ENCODE data around the gene KCNQ1.

The KCNQ1 gene

DNA sequence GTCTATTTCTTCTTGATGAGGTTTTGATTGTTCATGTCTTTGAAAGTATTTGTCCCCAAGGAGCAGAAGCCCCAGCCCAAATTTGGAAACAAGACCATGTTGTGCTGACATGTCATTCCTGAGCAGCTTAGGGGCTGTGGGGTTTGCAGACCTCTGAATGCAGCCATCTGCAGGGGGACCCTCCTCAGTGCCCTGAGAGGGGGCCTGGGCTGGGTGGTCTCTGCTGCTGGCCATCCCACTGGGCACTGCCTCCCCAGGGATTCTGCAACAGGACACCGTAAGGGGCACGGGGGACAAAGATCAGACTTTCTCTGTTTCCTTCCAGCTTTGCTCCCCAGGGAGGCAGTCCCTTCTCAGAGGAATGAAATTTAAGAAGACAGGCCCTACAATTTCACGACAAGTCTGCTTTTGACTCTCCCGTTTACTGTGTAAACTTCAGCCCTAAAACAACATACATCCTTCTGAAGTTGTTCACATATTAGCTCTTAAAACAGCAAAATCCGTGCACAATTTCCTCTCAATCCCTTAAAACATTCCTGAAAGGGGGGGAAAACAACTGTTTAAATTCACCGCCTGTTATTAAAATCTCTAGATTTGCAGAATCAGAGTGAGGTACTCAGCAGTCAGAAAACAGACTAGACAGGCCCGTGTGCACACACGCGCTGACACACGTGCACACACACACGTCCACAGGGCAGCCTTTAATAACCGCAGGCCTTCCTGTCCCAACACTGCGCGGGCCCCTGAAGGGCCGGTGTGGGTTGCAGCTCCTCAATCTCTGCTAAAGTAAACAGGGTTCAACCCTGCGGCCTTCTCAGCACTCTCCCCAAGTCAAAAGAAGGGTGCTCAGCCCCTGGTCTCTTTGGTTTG is 109.8 kb downstream of the KCNQ1 start:
- no peak for DNase-seq (ENCODE audit: low read depth)

DNA sequence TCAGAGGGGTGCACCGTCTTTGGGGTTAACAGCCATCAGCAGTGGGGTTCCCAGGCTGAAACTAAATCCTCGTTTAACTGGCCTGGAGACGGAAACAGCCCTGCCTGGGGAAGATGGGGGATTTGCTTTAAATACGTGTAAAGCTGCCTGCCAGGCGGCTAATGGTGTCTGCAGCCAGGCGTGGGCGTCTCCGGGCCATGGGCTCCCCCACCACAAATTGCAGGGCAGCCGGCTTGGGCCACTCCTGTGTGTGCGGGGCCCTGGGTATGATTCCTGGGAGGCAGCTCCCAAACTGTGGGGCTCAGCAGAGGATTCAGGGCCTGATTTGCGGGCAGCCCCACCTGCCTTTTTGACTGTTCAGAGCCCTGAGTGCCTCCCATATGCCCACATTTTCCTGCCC is 110.5 kb downstream of the KCNQ1 start:
- no peak for DNase-seq (ENCODE audit: low read depth)

DNA sequence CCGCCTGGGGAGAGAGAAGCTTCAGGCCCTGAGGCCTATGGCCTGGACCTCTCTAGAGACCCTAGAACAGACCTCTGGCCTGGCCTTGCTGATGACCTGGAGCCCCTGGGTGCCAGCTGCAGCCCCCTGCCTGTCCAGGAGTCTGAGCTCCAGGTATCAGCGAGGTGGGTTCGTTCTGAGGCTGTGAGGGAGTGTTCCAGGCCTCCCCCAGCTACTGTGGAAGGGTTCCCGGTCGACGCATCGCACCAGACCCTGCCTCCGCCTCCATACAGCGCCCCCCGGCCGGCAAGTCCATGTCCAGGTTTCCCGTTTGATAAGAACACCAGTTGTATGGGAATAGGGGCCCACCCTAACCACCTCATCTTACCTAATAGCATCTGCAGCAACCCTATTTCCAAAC is 111.1 kb downstream of the KCNQ1 start:
- no peak for DNase-seq (ENCODE audit: low read depth)

DNA sequence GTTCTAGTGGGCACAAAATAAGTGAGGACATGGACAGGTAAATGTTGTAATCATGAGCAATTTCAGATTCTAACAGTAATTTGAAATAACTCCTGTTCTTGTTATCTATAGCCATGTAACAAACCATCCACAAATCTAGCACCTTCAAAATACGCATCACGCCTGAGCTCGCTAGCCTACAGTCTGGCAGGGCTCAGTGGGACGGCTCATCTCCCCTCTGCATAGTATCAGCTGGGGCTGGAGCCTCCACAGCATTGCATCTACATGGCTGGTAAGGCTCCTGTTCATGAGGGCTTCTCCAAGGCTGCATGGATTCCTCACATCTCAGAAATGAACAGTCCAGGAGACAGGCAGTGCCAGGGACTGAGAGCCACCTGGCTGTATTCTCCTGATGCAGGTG is 112.6 kb downstream of the KCNQ1 start:
- DNase-seq (ENCODE audit: low read depth): no peak

DNA sequence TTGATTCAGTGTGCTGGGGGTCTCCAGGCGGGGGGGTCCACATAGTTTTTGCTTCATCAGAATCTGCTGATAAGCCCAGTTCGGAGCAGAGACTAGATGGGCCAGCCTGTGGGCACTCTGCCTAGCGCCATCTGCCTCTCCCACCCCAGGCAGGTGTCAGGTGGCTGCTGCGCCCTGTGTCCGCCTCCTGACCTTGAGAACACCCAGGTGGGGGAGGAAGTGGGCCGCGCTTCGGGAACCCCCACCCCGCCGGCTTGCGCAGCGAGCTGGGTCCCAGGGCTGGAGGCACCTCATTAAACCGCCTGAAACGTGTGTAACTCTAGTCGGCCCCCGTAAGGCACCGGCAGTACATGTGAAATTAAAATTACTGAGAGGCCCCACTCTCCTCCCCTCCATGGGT is 113.6 kb downstream of the KCNQ1 start:
- no peak for DNase-seq (ENCODE audit: low read depth)

DNA sequence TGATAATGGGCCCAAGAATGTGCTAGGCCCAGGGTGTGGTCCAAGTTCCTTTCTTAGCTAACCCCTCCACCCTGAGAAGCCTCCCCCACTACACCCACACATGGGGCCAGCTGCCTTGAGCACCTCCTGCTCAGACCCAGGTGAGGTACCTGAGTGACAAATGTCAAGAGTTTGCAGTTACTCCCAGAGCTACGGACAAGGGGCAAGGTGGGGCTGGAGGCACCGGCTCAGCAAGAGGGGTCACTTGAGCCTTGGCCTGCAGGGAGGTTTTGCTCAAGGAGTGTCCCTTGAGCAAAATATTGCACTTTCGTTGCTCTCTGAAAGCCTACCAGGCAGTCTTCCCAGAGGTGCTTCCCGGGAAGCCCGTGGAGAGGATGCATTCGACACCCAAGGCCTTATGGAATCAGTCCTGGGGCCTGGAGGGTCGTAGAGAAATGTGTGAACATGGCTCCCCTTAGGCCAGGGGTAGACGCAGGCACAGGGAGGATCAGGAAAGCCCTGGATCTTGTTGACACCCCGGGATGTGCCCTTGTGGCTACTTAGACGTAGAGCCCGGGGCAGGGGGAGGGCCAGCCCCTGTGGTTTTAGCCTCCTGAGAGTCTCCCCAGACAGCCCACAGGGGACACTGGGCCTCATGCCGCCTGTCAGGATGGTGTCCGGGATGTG is 114.2 kb downstream of the KCNQ1 start:
- DNase-seq (ENCODE audit: low read depth): no peak

DNA sequence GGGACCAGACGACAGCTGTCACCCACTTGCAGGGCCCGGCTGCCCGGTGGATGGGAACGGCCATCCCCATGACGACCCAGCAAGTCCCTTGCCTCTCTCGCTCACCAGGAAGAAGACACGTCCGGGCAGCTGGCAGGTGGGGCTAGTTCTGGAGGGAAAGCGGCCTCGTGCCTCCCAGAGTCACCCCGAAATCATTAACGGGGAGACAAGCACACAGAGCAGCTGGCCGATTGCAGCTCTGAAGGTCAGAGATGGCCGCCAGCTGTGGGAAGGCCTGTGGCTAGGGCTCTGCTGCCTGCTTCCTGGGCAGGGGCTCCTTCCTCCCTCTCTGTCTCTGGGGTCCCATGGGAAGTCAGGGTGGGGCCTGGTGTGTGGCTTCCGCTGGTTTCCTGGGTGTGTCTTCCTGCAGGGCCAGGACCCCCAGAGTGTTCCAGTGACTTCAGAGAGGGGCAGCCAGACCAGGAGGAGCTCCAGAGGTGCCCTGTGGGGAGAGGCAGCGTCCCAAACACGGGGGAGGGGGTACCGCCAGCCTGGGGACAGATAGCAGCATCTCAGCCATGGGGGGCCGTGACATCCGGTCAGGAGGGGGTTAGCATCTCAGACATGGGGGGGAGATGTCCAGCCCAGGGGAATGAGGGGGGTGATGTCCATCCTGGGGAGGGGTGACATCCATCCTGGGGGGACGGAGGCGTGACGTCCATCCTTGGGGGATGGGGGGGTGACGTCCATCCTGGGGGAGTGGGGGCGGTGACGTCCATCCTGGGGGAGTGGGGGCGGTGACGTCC is 114.9 kb downstream of the KCNQ1 start:
- no peak for DNase-seq (ENCODE audit: low read depth)

DNA sequence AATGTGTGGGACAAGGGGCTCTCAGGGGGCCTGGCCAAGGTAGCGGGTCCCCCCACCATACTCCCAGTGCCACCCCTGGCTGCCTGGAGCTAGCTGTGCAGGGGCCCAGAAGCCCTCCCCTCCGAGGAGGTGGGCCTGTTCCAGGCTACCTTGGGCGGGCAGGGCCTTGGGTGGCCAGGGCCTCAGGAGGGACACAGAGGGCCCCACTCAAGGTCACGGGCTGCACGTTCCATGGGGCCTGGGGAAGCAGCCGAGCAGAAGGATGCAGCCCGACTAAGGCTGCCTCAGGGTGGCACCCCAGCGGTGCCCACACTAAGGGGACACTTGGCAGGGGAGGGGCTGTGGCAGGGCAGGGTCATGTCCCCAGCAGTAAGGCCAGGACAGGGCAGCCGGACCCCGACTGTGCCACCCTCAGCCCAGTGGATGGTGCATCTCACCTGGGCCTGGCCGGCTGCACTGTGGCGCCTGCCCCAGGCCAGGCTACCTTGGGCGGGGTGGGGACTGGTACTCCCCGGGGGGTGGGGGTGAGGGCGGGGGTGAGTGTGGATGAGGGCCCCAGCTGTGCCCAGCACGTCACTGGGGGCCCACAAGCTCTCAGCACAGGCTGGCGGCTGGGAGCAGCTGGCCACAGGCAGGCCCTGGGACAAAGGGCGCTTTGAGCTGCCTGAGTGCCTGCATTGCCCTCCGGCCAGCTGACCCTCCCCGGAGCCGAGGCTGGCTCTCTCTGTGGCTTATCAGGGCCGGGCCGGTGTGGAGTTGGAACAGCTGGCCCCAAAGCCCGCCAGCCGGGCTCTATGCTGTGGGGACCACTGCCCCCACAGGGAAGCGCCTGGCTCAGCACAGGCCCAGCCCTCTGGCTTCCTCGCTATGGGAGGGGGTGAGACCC is 117.1 kb downstream of the KCNQ1 start:
- no peak for DNase-seq (ENCODE audit: low read depth)

DNA sequence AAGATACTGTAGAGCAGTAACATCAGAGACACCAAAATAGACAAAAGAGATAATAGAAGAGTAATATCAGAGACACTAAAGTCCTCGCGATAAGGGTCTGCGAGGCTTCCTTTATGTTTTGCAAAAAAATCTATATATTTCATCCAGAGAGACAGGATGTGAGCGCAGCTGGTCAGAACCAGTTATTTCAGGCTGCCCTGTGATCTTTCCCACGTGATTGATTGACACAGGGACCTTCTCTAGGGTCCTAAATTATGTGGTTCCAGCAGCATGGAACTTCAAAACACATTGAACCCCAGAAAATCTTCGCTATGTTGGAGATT is 118.0 kb downstream of the KCNQ1 start:
- no peak for DNase-seq (ENCODE audit: low read depth)

DNA sequence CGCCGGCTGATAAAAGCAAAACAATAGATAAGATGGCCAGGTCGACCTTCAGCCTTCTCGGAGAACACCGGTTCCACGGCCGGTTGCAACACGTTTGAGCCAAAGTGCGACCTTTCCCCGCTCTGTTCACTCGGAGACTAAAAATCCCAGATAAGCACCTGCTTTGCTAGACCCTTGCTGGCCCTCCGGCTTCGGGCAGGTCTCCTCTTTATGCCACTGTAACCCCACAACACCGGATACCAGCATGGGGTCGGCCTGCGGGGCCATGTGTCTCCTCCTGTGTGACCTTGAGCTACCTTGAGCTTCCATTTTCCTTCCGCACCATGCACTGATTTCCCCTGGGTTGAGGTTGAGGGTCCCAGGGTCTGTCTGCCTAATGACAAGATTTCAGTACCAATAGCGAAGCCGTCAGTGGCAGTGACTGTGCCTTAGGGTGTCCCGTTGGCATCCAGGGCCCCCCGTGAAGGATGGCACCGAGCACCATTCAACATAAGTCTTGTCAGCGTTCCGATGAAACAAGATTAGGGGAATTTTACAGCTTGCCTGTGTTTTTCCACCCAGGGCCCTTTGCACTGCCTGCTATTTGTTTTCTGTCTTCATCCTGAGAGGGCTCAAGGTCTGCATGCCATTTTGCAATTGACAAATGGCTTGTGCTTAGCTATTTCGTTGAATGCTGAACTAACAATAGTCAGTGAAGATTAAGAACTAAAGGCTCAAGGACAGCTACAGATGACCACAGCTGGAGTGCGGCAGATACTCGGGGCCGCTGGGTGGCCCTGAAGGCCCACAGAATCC is 118.6 kb downstream of the KCNQ1 start:
- no peak for DNase-seq (ENCODE audit: low read depth)

DNA sequence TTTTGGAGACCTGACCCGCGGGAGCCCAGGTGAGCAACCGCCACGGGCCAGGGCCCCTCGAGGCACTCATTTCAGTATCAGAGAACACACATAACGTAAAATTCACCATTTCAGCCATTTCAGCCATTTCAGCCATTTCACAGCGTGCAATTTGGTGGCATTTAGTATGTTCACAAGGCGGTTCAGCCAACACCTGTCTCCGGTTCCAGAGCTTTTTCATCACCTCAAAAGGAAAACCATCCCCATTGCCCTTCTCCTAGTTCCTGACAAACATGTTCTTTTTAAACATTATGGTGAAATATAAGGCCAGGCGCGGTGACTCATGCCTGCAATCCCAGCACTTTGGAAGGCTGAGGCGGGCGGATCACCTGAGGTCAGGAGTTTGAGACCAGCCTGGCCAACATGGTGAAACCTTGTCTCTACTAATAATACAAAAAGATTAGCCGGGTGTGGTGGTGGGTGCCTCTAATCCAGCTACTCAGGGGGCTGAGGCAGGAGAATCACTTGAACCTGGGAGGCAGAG is 119.3 kb downstream of the KCNQ1 start:
- no peak for DNase-seq (ENCODE audit: low read depth)

DNA sequence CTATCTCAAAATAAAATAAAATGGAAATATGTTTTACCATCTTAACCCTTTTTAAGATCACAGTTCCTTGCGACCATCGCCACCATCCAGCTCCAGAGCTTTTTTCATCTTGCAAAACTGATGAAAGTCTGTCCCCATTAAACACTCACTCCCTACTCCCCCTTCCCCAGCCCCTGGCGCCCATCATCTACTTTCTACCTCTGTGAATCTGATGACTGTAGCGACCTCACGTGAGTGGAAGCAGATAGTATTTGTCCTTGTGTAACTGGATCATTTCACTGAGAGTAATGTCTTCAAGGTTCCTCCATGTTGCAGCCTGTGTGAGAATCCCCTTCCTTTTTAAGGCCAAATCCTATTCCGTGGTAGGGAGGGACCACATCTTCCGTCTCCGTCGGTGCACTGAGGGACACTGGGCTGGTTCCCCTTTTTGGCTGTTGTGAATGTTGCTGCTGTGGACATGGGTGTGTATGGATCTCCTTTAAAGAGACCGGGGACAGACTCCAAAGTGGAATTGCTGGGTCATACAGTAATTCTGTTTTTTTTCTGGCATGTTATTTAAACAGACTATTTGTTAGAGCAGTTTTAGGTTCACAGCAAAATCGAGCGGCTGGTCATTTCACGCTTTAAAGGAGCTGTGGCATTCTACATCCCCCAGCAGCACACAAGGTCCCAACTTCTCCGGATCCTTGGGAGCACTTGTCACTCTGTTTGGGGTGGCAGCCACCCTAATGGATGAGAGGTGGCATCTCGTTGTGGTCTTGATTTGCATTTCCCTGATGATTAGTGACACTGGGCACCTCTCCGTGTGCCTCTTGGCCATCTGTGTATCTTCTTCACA is 120.0 kb downstream of the KCNQ1 start:
- DNase-seq (ENCODE audit: low read depth): no peak

DNA sequence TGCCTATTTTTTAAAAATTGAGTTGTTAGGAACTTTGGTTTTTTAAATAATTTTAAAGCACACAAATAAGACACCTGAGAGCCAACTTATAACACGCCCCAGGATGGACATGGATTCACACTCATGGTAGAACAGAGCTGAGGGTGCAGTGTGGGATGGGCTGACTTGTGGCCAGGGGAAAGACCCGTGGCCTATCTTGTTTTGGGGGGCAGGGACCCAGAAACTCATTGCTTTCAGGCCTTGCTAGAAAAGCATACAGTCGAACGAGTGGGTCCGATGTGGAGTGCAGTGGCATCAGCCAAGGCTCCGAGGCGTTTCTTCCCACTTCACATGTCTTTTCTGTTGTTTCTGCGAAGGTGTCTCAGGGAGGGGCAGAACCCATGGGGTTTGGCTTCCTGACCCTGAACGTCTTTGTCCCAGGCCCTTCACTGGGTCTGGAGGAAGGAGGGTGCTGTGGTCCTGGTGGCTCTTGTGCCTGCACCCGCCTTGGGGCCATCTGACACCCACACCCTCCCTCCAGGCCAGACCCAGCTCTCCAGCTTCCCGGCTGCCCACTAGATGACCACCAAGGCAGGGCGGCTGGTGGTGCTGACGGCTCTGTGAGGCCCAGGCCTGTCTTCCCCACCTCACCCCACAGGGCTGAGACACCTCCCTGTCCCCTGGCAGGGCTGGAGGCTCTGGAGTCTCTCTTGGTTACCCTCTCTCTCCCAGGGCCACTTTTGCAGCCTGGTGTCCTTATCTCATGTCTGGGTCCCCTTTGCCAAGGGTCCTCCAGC is 120.8 kb downstream of the KCNQ1 start:
- DNase-seq (ENCODE audit: low read depth): no peak

DNA sequence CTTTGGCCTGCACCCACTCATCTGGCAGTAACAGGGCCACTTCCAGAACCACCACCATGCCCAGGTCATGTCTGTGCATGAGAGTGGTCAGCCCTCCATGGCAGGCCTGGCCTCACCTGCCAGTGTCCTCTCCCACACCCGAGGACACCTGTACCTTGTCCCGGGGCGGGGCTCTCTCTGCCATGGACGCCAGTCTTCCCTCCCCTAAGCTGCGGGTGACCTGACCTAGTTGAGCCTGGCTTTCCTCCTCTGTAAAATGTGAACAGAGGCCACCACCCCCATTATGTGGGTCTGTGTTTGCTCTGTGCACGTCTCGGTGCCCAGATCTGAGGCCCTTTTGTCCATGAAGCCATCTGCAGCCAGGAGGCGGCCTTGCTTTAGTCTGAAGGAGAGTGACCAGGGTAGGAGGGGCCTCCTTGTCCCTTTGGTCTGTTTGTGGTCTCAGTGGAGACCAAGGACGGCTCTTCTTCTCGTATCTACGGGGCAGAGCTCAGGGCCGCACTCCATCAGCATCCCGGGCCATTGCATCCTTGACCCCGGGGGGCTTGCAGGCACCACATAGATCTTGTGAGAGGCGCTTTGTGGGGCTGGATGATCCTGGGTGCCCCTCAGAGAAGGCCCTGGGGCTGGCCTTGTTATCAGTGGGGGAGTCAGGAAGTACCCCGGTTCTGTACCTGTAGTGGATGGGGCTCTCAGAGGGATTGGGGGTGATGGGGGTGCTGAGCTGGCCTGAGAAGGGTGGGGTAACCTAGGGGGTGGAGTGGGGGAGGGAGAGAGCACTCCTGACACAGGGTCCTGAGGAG is 121.6 kb downstream of the KCNQ1 start:
- DNase-seq (ENCODE audit: low read depth): no peak

DNA sequence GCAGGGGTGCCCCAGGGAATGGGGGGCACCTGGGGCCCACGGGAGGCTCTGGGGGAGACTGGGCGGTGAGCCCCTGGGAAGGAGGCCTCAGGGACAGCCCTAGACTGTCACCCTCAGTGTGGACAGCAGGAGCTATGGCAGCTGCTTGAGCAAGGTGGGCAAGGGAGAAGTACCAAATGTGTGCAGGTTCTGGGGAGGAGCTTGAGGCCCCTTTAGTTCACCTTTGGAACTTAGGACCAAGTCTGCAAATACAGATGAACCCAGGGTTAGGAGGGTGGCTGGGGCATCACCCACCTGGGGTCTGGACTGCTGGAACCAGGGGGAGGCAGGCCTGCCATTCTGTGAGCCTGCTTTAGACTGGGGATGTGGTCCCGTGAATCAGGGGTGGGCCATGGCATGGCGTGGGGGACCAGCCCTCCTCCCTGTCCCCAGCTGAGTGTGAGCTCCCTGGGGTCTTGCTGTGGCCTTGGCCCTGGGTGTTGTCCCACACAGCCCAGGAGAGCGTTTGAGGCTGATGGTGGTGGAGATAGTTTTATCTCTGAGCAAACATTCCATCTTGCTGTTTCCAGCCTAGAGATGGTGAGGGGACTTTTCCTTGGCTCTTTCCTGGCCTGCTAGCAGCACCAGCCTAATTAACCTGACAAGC is 122.3 kb downstream of the KCNQ1 start:
- no peak for DNase-seq (ENCODE audit: low read depth)

DNA sequence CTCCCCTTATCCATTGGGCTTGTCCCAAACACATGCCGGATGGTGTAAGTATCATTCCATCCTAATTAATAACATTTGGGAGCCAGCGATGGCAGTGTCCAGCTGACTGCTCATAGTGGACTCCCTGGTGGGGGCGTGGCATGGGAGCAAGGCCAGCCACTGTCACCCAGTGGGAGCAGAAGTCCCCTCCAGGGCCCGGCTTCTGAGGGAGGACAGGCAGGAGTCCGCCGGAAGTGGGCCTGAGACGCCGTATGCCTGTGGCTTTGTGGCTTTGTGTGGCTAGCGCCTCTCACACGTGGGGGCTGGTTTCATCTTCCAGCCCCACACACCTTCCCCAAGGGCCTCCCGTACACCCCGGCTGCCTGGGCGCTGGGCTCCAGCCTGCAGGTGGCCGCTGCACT is 124.5 kb downstream of the KCNQ1 start:
- peak; percentile 17 for DNase-seq (ENCODE audit: low read depth)

DNA sequence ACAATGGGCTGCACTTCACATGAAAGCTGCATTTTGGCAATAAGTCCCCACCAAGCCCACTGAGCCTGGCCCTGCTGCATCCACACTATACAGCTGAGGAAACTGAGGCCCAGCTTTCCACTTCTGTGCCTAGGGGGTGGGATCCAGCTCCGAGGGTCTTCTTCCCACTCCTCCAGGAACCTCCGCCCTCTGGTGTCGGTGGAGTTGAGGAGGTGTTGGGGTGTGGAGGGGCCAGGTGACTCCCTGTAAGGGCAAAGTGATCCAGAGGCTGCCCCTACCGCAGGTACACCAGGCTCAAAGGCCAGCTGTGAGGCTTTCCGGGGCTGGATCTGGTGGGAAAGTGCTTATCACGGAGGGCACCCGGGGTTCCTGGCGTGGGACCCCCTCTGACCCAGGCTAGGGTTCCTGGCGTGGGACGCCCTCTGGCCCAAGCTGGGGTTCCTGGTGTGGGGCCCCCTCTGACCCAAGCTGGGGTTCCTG is 125.0 kb downstream of the KCNQ1 start:
- DNase-seq (ENCODE audit: low read depth): no peak
